Renal cortex interstitium (tissue), 11 donors: ENCODE results near the gene GMCL2. TPM values are rescaled to one million over a fixed set of nuclear protein-coding genes. Genes with fewer than 3 reads are reported as not detected.

Experiments
- DNase-seq, 11 donors: peaks; one replicate each; pipeline ENCODE4 v3.0.0-alpha.2; 2013; ENCODE audit warnings: low read depth in 9 of 11, low spot score in 4 of 11; ENCODE audit errors: extremely low read depth in 1 of 11
- polyA plus RNA-seq, 3 donors: library from polyadenylated mRNA; unstranded; fragments of 120-200 nt; gene quantifications; one replicate each; pipeline ENCODE4 v1.2.1, GENCODE V29; 2013; ENCODE audit not compliant: insufficient read length in 3 of 3

GMCL2 gene
- polyA plus RNA-seq, 3 donors: 0.04 to 0.11 (median 0.08) TPM

- no peak for DNase-seq
Measured at GRCh38 chr5:178224403-178224802, 37.2 kb upstream of the GMCL2 start.

GRCh38 chr5:178223828-178224335 lies 36.7 kb upstream of the GMCL2 start:
- DNase-seq: peak in 2 of 11 donors; percentile 47 to 49

- no peak for DNase-seq
Measured at GRCh38 chr5:178223196-178223773, 36.1 kb upstream of the GMCL2 start.

GRCh38 chr5:178222292-178222691 lies 35.1 kb upstream of the GMCL2 start:
- no peak for DNase-seq

GRCh38 chr5:178221853-178222252 lies 34.7 kb upstream of the GMCL2 start:
- DNase-seq: no peak

GRCh38 chr5:178221282-178221681 lies 34.1 kb upstream of the GMCL2 start:
- DNase-seq: no peak

GRCh38 chr5:178218827-178219226 lies 31.7 kb upstream of the GMCL2 start:
- DNase-seq: no peak

- no peak for DNase-seq
Measured at GRCh38 chr5:178218237-178218776, 31.1 kb upstream of the GMCL2 start.

GRCh38 chr5:178216779-178217178 lies 29.6 kb upstream of the GMCL2 start:
- no peak for DNase-seq

- DNase-seq: no peak
Measured at GRCh38 chr5:178216088-178216534, 28.9 kb upstream of the GMCL2 start.

GRCh38 chr5:178215280-178216002 lies 28.3 kb upstream of the GMCL2 start:
- DNase-seq: no peak

- no peak for DNase-seq
Measured at GRCh38 chr5:178214160-178214803, 27.1 kb upstream of the GMCL2 start.

- DNase-seq: peak in 1 of 11 donors; percentile 32
Measured at GRCh38 chr5:178213748-178214151, 26.6 kb upstream of the GMCL2 start.

GRCh38 chr5:178213003-178213461 lies 25.9 kb upstream of the GMCL2 start:
- DNase-seq: no peak

- no peak for DNase-seq
Measured at GRCh38 chr5:178212241-178213002, 25.3 kb upstream of the GMCL2 start.

GRCh38 chr5:178211095-178212048 lies 24.2 kb upstream of the GMCL2 start:
- DNase-seq: no peak

- no peak for DNase-seq
Measured at GRCh38 chr5:178210686-178211085, 23.5 kb upstream of the GMCL2 start.

- DNase-seq: no peak
Measured at GRCh38 chr5:178210073-178210535, 22.9 kb upstream of the GMCL2 start.
